Calu3 (cell line): ENCODE results near the gene CCBE1. TPM values are rescaled to one million over a fixed set of nuclear protein-coding genes. Genes with fewer than 3 reads are reported as not detected.

Experiments used
- BruUV-seq: library from RNA; stranded (reverse); fragments of 400-500 nt; replicated peaks from 2 replicates; lab custom pipeline; 2021; lab: Mats Ljungman, UMichigan
- CTCF ChIA-PET: fragments of 300-600 bp; sonication (Branson Sonifier 250); formaldehyde crosslinking; loops from one replicate; lab custom pipeline; 2022; ENCODE audit warnings: antibody characterized with exemption; lab: Charles Lee
- DNase-seq: peaks from one replicate; pipeline ENCODE4 v3.0.0; 2022
- H3K27ac Mint-ChIP-seq: one replicate; pipeline ENCODE4 v1.8.0; 2022; ENCODE audit warnings: mixed read lengths; ENCODE audit not compliant: unreplicated experiment
- H3K27me3 Mint-ChIP-seq: one replicate; pipeline ENCODE4 v1.8.0; 2022; ENCODE audit warnings: mixed read lengths; ENCODE audit not compliant: unreplicated experiment
- H3K36me3 Mint-ChIP-seq: one replicate; pipeline ENCODE4 v1.8.0; 2022; ENCODE audit warnings: mild to moderate bottlenecking, moderate library complexity, mixed read lengths; ENCODE audit not compliant: insufficient read depth, unreplicated experiment
- H3K4me1 Mint-ChIP-seq: one replicate; pipeline ENCODE4 v1.8.0; 2022; ENCODE audit warnings: mild to moderate bottlenecking, low read depth, mixed read lengths; ENCODE audit not compliant: unreplicated experiment
- H3K4me3 Mint-ChIP-seq: one replicate; pipeline ENCODE4 v1.8.0; 2022; ENCODE audit warnings: mild to moderate bottlenecking, low read depth, moderate library complexity, mixed read lengths; ENCODE audit not compliant: unreplicated experiment
- H3K9me3 Mint-ChIP-seq: one replicate; pipeline ENCODE4 v1.8.0; 2022; ENCODE audit warnings: low read depth, mixed read lengths; ENCODE audit not compliant: unreplicated experiment
- CTCF ChIP-seq: fragments of 200-600 bp; IDR thresholded peaks from one replicate; pipeline ENCODE4 v1.8.0; 2022; ENCODE audit warnings: antibody characterized with exemption; ENCODE audit not compliant: unreplicated experiment
- intact Hi-C: fragments of 100-400 bp; cut with micrococcal nuclease; formaldehyde crosslinking; loops from one replicate; pipeline ENCODE4 v1.10.0; 2022; ENCODE audit not compliant: unreplicated experiment
- total RNA-seq: library from RNA; stranded (reverse); gene quantifications from 2 replicates; pipeline ENCODE4 v1.2.3, GENCODE V29; 2022

Gene CCBE1
- total RNA-seq, 1 experiment from 2014 or later: 0.12 TPM

GRCh38 chr18:59478591-59478990 lies 218.6 kb downstream of the CCBE1 start:
- Mint-ChIP-seq H3K9me3 (no peaks in the 10 kb centered on the region), H3K27me3 (peaks cover 85% of the 10 kb centered on the region), H3K27ac (no peak overlapping the region), H3K4me1 (no peaks in the 10 kb centered on the region), H3K4me3 (no peak overlapping the region), H3K36me3 (no peaks in the 10 kb centered on the region)
- DNase-seq: no peak
- no peak for TF ChIP-seq CTCF
- CTCF ChIA-PET: no interaction called here
- intact Hi-C loops: no loop called here
- no TSS peak for BruUV-seq

GRCh38 chr18:59477849-59478248 lies 219.4 kb downstream of the CCBE1 start:
- Mint-ChIP-seq H3K9me3 (no peaks in the 10 kb centered on the region), H3K4me3 (no peak overlapping the region), H3K4me1 (no peaks in the 10 kb centered on the region), H3K36me3 (no peaks in the 10 kb centered on the region), H3K27ac (no peak overlapping the region), H3K27me3 (peaks cover 88% of the 10 kb centered on the region)
- CTCF ChIA-PET: no interaction called here
- TF ChIP-seq CTCF: no peak
- no peak for DNase-seq
- intact Hi-C loops: no loop called here
- BruUV-seq: no TSS peak

GRCh38 chr18:59470561-59471121 lies 226.6 kb downstream of the CCBE1 start:
- intact Hi-C loops: no loop called here
- no peaks in the 10 kb centered on the region for H3K9me3 Mint-ChIP-seq
- CTCF ChIA-PET: no interaction called here
- H3K27me3 Mint-ChIP-seq: peaks cover 97% of the 10 kb centered on the region
- BruUV-seq: no TSS peak
- no peak for TF ChIP-seq CTCF
- no peaks in the 10 kb centered on the region for H3K4me1 Mint-ChIP-seq
- H3K4me3 Mint-ChIP-seq: no peak overlapping the region
- no peak for DNase-seq
- no peaks in the 10 kb centered on the region for H3K36me3 Mint-ChIP-seq
- H3K27ac Mint-ChIP-seq: no peak overlapping the region

GRCh38 chr18:59469463-59470180 lies 227.6 kb downstream of the CCBE1 start:
- no peaks in the 10 kb centered on the region for H3K9me3 Mint-ChIP-seq
- intact Hi-C loops: no loop called here
- CTCF ChIA-PET: interaction anchor here (1.2 kb wide), 1 partner anchor 354 kb away, joined by 3 read pairs; no protein-coding TSS in a partner anchor

More at GRCh38 chr18:59469463-59470180, 227.6 kb downstream of the CCBE1 start:
- no peak for DNase-seq
- H3K27ac Mint-ChIP-seq: no peak overlapping the region
- no peak overlapping the region for H3K4me3 Mint-ChIP-seq
- H3K4me1 Mint-ChIP-seq: no peaks in the 10 kb centered on the region
- H3K36me3 Mint-ChIP-seq: no peaks in the 10 kb centered on the region
- H3K27me3 Mint-ChIP-seq: peaks cover 97% of the 10 kb centered on the region
- no TSS peak for BruUV-seq
- no peak for TF ChIP-seq CTCF
